ENCODE results near the gene CYSRT1.
A peak's percentile ranks its signal among the peaks of the same experiment; 100 is the strongest.

The CYSRT1 gene

DNA sequence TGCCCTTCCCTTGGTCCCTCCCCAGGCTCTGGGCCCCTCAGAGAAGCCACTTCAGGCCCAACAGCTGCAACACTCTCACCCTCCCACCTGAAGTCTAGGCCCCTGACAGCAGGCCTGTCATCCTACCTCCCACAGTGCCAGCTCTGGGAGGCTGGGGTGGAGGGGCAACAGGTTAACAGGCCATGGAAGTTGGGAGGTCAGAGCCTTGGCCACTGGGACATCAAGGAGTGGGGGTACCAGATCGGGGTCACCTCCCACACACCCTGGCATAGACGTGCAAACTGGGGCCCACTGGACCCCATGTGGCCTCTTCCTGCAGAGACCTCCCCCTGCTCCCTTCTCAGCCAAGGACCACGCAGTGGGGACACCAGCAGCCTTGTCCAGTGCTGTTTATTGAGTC, 33.7 kb upstream of the CYSRT1 start:
- no peak for DNase-seq

DNA sequence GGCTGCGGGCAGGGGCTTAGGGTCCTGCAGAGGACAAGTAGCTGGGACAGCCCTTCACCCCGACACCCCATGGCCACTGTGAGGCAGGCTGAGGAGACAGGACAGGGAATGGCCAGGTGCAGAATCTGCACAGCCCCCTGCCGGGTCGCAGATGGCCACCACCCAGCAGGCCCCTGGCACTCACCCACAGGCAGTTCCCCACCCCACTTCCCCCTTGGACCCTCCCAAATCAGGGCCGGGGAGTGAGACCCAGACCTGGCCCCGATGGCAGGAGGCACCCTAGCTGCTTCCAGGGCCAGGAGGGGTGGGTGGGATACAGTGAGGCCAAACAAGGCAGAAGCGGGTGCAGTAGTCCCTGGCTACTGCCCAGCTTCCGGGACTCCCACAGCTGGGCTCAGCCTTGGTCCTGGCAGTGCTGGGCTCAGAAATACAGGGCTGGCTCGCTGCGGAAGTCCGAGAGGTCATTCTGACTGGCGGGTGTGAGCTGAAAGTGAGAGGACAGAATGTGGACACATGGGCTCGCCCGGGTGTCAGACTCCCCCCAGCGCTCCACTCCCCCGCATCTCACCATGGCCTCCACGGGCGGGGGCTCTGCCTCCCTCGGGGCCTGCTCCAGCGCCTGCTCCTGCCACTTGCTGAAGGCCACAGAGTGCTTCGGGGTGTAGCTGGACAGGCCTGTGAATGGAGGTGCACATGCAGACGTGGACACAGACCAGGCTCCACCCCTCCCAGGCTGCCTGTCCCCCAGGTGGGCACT, 33.1 kb upstream of the CYSRT1 start:
- no peak for DNase-seq

DNA sequence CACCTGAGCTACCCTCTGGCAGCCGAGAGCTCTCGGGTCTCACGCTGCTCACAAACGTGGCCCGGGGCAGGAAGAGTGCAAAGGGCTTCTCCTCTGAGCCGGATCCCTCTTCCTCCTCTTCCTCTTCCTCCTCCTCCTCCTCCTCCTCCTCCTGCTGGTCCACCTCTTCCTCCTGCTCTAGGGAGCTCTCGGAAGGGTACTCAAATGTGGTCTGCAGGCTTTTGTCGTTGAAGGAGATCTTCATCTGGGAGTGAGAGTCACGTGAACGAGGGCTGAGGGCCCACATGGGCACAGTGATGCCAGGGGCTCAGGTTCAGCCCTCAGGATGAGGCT, 32.6 kb upstream of the CYSRT1 start:
- DNase-seq: no peak

DNA sequence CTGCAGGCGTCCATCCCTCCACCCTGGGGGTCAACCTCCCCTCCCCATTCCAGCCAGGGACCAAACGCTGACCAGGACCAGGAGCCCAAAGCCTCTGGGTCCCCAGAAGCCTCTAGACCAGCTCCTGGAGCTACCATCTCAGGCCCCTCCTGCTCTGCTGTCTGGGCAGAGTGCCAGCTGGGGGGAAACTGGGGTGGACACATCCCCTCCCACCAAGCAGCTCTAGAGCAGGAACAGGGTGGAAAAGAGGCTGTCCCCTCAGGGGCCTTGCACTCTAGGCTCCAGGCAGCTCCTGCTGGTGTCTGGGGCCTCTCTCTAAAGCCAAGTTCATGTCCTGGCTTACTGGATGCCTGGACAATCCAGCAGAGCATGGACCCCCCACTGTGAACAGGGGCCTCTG, 32.1 kb upstream of the CYSRT1 start:
- DNase-seq: no peak

DNA sequence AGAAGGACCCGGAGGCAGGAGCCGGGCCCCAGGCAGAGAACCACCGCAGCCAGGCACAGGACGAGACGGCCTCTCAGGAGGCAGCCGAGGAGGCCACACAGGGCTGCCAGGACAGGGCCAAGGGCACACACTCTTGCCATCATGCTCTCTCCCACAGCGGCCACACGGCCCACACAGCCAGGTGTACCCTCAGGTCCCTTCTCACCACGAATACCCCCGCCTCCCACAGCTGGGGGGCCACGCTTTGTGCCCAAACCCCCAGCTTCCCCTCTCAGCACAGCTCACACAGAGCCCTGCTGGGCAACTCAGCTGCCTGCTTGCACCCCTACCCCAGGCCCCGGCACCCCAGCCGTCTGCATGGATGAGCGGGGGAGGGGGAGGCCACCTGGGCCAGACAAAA, 31.2 kb upstream of the CYSRT1 start:
- no peak for DNase-seq

DNA sequence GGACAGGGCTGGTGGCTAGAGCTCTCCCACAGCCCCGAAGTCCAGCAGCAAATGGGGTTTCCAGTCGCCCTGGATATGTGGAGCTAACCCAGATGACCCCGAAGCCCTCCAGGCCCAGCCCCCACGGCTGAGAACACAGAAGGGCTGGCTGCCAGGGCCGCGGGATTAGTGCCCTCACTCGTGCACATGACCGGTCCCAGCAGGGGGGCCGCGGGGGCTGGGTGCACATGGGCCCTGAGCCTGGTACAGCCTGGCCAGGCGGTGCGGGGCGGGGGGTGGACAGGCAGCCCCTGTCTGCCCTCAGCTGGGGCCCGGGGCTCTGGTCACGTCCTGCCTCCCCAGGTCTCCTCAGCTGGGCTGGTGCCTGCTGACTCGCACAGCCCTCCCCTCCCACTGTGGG, 30.6 kb upstream of the CYSRT1 start:
- DNase-seq: no peak

DNA sequence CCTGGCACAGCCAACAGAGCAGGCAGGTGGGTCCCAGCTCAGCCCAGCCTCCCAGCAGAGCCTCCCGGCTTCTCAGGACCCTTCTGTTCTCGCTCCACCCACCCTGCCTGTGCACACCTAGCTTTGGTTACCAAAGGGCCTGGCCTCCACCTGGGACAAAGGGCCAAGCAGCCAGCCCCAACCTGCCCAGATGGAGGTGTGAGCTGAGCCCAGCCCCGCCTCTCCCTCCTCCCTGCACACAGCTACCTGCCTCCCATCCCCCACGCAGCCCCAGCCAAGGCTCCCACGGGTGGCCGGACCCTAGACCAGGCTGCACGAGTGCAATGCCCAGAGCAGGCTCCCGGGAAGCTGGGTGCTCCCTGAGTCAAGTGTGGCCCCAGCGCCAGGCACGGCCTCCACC, 30.1 kb upstream of the CYSRT1 start:
- no peak for DNase-seq

DNA sequence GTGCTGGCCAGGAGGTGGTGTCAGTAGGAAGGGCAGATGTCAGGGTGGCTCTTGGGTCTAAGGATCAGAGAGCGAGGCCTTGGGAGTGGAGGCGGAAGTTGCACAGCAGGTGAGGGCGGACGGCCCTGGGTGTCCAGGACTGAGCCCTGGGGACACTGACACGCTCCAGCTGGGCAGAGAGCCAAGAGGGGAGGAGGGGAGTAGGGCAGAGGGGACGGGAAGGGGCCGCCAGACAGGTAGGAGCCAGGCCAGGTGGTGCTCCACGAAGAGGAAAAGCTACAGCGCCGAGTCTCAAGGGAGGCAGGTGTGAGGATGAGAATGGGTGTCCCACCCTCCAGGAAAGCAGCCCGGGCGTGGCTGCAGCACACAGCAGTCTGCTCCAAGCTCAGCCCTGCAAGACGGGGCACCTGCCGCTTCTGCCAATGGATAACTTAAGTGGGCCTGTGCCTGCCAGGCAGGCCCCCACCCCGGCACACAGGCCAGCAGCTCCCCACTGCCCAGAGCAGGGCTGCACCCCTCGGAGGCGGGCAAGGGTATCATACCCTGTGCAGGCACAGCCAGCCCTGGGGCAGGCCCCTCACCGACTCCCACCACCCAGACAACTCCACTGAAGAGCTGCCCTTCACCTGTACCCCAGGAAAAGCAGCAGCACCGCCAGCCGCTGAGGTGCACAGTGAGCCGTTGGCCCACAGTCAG, 29.3 kb upstream of the CYSRT1 start:
- DNase-seq: no peak

DNA sequence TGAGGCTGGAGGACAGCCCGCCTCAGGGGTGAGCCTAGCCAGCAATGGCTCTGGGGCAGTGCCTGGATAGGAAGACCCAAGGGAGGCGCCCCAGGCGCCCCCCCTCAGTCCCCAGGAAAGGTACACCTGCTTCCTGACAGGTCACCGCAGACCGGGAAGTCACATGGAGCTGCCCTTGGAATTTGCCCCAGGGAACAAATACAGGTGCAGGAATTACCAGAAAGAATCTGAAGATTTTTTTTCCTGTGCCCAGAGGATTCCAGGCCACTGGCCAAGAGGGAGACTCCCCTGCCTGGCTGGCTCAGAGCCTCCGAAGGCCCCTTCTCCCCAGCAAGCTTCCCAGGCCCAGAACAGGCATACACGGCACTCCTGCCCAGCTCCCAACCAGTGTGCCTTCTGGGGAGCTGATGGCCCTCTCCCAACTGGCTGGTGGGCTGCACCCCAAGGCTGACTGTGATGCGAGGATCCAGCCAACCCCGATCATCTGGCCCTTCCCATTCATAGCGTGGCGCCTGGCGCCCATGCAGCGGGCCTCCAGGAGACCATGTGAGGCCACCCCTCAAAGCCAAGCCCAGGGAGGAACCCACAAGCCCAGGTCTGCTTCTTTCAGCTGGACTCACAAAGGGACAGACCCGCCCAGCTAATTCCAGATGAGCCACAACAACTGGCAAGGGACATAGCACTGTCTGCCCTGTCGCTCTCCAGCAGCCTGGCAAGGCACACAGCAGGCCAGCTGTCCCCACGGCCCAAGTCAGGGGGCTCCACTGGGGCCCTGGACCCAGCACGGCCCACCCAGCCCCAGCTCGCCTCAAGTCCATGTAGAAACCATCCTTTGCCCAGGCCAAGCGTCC, 26.7 kb upstream of the CYSRT1 start:
- DNase-seq: no peak

DNA sequence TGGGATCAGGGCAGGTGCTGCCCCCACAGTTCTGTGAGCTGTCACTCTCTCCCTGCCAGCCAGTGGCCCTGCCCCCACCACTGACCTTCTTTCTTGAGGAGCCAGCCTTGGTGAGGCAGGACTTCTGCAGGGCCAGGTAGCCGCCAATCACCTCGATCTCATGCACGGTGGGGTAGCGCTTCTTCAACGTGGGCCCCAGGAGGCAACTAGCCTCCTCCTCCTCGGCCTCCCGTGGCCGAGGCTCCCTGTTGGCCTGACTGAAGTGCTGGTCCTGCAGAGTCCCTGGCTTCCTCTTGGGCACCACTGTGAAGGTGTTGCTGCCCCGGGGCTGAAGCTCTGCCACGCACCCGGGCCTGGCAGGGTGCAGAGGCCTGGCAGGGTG, 26.1 kb upstream of the CYSRT1 start:
- DNase-seq: no peak

DNA sequence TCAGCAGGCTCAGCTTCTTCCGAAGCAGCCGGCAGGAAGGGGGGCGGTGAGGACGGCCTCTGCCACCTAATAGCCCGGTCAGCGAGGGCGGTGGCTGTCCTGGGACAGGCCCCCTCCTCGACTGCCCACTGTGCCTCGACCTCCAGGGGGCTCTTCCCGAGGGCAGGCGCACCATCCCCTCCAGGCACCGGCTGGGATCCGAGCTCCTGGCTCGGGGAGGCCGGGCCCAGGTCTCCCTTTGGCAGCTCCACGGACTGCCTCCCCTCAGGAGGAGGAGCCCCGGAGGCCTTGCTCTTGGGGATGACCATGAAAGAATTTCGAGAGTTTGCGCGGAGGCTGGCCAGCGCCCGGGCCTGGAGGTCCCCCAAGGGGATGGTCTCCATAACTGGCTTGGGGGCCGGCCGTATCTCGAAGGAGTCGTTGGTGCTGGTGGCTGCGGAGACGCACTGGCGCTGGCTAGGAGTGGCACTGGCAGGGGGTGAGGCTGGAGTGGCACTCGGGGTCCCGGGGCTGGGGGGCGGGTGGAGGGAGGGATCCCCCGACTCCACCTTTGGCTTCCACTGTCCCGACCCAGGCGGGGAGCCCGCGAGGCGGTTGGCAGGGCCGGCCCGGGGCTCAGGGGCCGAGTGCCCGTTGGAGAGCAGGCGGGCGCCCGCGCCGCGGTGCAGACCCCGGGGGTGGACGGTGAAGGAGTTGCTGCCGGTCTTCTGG, 25.4 kb upstream of the CYSRT1 start:
- DNase-seq: no peak

DNA sequence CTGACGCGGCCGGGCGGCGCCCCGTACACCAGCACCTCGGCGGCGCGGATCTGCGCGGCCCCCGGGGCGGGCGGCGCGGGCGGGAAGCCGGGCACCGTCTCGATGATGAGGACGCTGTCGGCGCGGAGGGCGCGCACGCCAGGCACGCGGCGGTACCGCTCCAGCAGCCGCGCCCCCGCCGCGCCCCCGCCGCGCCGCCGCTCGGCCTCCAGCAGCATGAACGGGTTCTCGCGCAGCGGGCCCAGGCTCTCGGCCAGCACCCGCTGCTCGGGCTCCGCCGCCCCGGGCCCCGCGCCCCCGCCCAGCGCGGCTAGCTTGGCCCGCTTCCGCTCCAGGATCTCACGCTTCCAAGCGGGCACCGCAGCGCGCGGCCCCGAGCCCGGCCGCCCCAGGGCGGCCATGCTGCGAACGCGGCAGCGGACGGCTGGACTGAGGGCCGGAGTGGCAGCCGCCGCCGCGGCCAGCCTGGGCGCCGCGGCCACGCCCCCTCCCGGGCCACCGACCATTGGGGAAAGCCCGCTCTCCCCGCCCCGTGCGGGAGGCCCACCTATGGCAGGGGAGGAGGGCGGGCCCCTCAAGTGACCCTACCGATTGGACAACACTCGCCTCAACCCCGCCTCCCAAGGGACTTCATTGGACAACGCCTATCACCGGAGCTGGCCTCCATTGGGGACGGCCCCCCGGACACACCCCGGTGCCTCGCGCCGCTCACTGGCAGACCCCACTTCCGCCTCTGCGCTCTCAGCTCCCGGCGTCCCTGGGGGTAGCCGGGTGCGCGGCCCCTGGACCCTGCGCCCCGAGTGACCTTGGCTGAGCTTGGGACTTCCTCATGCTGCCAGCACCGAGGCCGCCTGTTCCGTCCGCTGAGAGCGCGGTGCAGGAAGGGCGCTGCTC, 24.4 kb upstream of the CYSRT1 start, which contains the start of gene TPRN:
Gene TPRN, minus strand, starts transcription at position 431 of the 894 bp plus-strand sequence. Its CDS starts 30 bp downstream, at position 401.
- peak; percentile 81 for DNase-seq

DNA sequence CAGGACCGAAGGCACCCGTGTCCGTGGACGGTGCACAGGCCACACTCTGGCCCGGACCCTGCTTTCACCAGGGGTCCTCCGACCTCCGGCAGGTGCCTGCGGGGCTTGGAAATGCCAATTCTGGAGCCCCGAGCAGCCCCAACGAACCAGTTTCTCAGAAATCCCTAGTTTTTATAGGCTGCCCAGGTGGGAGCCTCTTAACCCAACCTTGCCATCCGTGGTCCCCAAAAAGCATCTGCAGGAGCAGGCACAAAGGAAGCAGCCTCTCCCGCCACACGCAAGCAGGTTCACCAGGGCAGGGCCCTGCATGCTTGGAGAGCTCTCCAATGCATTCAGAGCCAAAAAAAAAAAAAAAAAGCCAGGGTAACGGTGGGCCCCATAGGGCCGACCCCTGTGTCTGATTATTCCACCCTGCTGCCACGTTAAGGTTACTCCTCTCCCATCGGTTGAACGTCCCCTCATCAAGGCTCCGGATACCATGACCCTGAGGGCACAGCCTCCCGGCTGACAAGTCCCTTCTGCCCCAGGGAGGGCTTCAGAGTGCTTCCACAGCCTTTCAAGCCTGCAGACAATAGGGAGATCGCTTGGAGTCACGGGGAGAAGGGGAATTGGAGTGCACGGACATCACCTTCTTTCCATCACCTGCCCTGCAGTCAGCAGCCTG, 23.6 kb upstream of the CYSRT1 start:
- no peak for DNase-seq

DNA sequence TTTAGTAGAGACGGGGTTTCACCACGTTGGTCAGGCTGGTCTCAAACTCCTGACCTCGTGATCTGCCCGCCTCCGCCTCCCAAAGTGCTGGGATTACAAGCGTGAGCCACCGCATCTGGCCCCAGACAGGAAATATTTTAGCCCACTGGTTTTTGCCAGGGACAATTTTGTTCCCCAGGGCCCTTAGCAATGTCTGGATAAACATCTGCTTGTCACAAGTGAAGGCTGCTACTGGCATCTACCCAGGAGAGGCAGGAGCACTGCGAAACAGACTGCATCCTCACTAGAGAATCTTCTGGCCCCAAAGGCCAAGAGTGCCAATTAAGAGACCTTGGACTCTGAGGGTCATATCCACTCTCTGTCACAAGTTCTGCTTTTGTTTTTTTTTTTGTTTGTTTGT, 22.0 kb upstream of the CYSRT1 start:
- no peak for DNase-seq

DNA sequence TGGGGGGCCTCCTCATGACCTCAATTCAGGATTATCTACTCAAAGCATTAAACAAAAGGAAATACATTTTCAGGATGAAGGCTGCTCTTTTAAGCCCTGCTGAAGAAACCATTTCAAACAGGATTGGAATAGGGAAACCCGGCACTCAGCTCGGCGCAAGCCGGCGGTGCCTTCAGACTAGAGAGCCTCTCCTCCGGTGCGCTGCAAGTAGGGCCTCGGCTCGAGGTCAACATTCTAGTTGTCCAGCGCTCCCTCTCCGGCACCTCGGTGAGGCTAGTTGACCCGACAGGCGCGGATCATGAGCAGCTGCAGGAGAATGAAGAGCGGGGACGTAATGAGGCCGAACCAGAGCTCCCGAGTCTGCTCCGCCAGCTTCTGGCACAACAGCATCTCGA, 20.2 kb upstream of the CYSRT1 start:
- no peak for DNase-seq

DNA sequence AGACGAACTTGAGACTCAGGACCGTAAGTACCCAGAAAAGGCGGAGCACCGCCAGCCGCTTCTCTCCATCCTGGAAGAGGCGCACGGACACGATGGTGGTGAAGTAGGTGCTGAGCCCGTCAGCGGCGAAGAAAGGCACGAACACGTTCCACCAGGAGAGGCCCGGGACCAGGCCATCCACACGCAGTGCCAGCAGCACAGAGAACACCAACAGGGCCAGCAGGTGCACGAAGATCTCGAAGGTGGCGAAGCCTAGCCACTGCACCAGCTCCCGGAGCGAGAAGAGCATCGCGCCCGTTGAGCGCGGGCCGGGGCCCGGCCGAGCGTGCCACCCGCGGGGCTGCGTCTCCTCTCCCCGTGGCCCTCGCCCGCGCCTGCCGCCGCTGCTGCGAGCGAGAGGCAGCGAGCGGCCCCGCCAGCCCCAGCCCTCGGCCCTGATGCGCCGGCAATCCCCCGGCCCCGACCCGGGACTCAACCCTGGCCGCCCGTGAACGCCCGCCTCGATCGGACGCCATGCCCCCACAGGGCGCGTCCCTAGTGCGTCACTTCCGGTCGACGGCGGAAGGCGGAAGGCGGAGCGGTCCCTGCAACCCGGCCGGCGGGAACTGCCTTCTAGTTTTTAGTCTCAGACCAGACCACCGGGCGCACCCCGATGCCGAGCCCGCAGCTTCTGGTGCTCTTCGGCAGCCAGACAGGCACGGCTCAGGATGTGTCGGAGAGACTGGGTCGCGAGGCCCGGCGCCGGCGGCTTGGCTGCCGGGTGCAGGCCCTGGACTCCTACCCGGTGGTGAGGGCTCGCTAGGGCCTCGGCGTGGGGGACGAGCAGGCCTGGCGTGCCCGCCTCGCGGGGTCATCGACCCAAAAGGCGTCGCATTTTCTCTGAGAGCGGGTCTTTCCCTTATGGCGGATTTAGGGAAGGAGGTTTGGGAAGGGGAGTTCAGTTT, 19.6 kb upstream of the CYSRT1 start, which contains the start of the genes NDOR1 and TMEM203:
Gene NDOR1, plus strand, starts transcription at position 575 of the 944 bp plus-strand sequence. Its CDS starts 78 bp downstream, at position 653.
Gene TMEM203, minus strand, starts transcription at position 523 of the 944 bp plus-strand sequence. Its CDS starts 234 bp downstream, at position 289.
- DNase-seq: peak; percentile 61

DNA sequence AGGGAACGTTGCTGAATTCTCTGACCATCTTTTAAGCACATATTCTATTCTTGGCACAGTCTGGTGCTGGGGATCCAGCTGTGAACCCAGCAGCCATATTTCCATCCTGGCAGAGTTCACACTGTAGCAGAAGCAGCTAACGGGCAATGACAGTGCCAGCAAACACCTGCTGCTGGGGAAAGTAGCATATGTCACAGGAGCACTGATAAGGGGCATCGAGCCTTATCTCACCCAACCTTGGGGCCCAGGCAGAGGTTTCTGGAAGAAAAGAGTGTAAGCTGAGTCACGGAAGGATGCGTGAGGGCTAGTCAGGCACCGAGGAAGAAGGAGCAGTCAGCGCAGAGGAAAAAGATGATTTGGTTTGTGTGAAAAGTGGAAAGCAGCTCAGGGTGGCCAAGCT, 18.4 kb upstream of the CYSRT1 start:
- DNase-seq: no peak

DNA sequence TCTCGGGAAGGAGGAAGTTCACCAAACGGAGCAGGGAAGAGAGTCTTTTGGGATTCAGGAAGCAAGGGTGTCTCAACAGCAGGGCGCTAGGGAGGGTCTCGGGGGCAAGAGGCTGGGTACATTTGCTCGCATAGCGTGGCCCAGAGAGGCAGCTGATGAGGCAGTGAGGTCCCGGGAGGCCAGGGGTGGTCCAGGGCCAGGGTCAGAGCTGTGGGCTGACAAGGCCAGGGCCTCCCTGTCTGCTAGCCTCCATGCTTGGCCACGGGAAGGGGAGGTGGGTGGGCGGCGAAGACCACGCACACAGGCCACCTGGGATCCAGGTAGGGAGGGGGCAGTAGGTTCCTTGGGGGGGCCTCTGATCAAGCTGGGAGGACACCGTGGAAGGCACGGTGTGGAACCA, 13.4 kb upstream of the CYSRT1 start:
- DNase-seq: no peak

DNA sequence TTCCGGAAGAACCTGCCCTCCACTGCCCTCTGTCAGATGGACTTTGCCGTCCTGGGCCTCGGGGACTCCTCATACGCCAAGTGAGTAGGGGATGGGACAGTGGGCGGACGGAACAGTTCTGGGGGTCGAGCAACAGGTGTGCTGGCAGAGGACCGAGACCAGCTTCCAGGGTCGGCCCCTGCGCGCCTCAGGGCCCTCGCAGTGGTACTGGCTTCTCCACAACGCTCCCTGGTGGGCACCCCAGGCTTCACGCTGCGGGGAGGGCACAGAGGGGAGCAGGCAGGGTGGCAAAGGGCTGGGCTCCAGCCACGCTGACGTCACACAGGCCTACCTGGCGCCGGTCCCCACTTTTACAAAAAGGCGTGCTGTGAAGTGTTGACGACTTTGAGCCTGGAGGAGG, 12.5 kb upstream of the CYSRT1 start:
- DNase-seq: no peak
